ENCODE results near the gene EMP2.
"Not testable (repeated sequence)": the region's sequence is repeated elsewhere in the genome, so short reads cannot be mapped to it uniquely, and the experiment has no call there.

The EMP2 gene

GRCh38 chr16:10579965-10580882 lies at the start of gene EMP2:
EMP2 (minus strand) TSS chr16:10580598; CDS start chr16:10547617, 32,981 bp downstream.
- DNase-seq (ENCODE audit: low read depth): no peak

- DNase-seq (ENCODE audit: low read depth): no peak
Measured at GRCh38 chr16:10629592-10629963, 49.2 kb upstream of the EMP2 start.

GRCh38 chr16:10625595-10626357 lies 45.4 kb upstream of the EMP2 start:
- DNase-seq (ENCODE audit: low read depth): no peak

GRCh38 chr16:10624527-10624926 lies 44.1 kb upstream of the EMP2 start:
- no peak for DNase-seq (ENCODE audit: low read depth)

GRCh38 chr16:10623059-10623458 lies 42.7 kb upstream of the EMP2 start:
- DNase-seq (ENCODE audit: low read depth): no peak

GRCh38 chr16:10622036-10622921 lies 41.9 kb upstream of the EMP2 start:
- DNase-seq (ENCODE audit: low read depth): no peak

GRCh38 chr16:10621216-10621949 lies 41.0 kb upstream of the EMP2 start:
- DNase-seq (ENCODE audit: low read depth): not testable (repeated sequence)

- DNase-seq (ENCODE audit: low read depth): no peak
Measured at GRCh38 chr16:10620120-10620519, 39.7 kb upstream of the EMP2 start.

GRCh38 chr16:10619271-10619849 lies 39.0 kb upstream of the EMP2 start:
- no peak for DNase-seq (ENCODE audit: low read depth)

- no peak for DNase-seq (ENCODE audit: low read depth)
Measured at GRCh38 chr16:10618710-10619209, 38.4 kb upstream of the EMP2 start.

GRCh38 chr16:10617662-10618420 lies 37.4 kb upstream of the EMP2 start:
- DNase-seq (ENCODE audit: low read depth): no peak

- no peak for DNase-seq (ENCODE audit: low read depth)
Measured at GRCh38 chr16:10616756-10617640, 36.6 kb upstream of the EMP2 start.

- no peak for DNase-seq (ENCODE audit: low read depth)
Measured at GRCh38 chr16:10616419-10616755, 36.0 kb upstream of the EMP2 start.

- DNase-seq (ENCODE audit: low read depth): no peak
Measured at GRCh38 chr16:10614685-10615084, 34.3 kb upstream of the EMP2 start.

- no peak for DNase-seq (ENCODE audit: low read depth)
Measured at GRCh38 chr16:10613785-10614485, 33.5 kb upstream of the EMP2 start.

GRCh38 chr16:10612649-10613179 lies 32.3 kb upstream of the EMP2 start:
- no peak for DNase-seq (ENCODE audit: low read depth)

GRCh38 chr16:10611825-10612342 lies 31.5 kb upstream of the EMP2 start:
- DNase-seq (ENCODE audit: low read depth): no peak
